ENCODE data around the gene TRIM67.

TRIM67 gene

GRCh38 chr1:231236938-231237337, 75.1 kb downstream of the TRIM67 start:
- no peak for DNase-seq

- DNase-seq: no peak
Observed at GRCh38 chr1:231238298-231238697, 76.4 kb downstream of the TRIM67 start.

- DNase-seq: no peak
Observed at GRCh38 chr1:231240531-231240882, 78.6 kb downstream of the TRIM67 start.

- DNase-seq: peak; percentile 92
Observed at GRCh38 chr1:231240883-231241735, 79.3 kb downstream of the TRIM67 start, which contains the start of gene GNPAT. TSS of gene GNPAT (plus strand) at chr1:231241212. CDS start at chr1:231241379, 167 bp downstream.

- peak; percentile 20 for DNase-seq
Observed at GRCh38 chr1:231241750-231242149, 79.9 kb downstream of the TRIM67 start.

- DNase-seq: no peak
Observed at GRCh38 chr1:231242516-231243198, 80.8 kb downstream of the TRIM67 start.

- no peak for DNase-seq
Observed at GRCh38 chr1:231248778-231249177, 86.9 kb downstream of the TRIM67 start.

GRCh38 chr1:231252336-231252735, 90.5 kb downstream of the TRIM67 start:
- no peak for DNase-seq

- no peak for DNase-seq
Observed at GRCh38 chr1:231260351-231260750, 98.5 kb downstream of the TRIM67 start.

GRCh38 chr1:231264642-231265041, 102.8 kb downstream of the TRIM67 start:
- DNase-seq: no peak

GRCh38 chr1:231265379-231265778, 103.5 kb downstream of the TRIM67 start:
- no peak for DNase-seq

- no peak for DNase-seq
Observed at GRCh38 chr1:231266811-231267322, 105.0 kb downstream of the TRIM67 start.

Data from activated T-cell treated with anti-CD3 and anti-CD28 coated beads, Interleukin-2, amount 50 U/mL, for 1 hour (primary cell).